HL-60/S4 treated with retinoic acid at 250 ng/mL for 4 days and 3 days (cell line): ENCODE results near the gene PTK6.
"Not testable (repeated sequence)": the region's sequence is repeated elsewhere in the genome, so short reads cannot be mapped to it uniquely, and the experiment has no call there.

Experiments used
- in situ Hi-C: fragments of 300-500 bp; cut with MboI; formaldehyde crosslinking; loops from 2 replicates; pipeline ENCODE4 v1.7.0; 2022; ENCODE audit warnings: low sequenced_read_pairs

Gene PTK6

GRCh38 chr20:63482021-63482587 is 55.1 kb downstream of the PTK6 start:
- in situ Hi-C loops: no loop called here

DNA sequence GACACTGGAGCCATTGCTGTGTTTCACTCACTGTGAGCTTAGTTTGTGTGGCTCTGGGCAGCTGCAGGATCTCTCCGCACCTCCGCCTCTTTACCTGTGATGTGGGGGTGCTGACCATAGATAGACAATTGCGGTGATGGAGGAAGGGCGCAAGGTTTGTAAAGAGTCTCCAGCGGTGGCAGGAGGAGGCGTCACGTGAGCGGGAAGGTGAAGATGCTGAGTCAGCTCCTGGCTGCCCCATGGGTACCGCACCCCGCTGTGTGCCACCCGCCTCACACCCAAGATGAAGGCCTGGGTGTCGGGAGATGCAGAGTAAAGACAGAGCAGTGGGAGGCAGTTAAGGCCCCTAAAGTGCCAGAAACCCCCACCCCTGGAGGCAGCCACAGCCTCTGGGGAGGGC is 55.7 kb downstream of the PTK6 start:
- in situ Hi-C loops: no loop called here

GRCh38 chr20:63479695-63480419 is 57.3 kb downstream of the PTK6 start:
- in situ Hi-C loops: not testable (repeated sequence)

DNA sequence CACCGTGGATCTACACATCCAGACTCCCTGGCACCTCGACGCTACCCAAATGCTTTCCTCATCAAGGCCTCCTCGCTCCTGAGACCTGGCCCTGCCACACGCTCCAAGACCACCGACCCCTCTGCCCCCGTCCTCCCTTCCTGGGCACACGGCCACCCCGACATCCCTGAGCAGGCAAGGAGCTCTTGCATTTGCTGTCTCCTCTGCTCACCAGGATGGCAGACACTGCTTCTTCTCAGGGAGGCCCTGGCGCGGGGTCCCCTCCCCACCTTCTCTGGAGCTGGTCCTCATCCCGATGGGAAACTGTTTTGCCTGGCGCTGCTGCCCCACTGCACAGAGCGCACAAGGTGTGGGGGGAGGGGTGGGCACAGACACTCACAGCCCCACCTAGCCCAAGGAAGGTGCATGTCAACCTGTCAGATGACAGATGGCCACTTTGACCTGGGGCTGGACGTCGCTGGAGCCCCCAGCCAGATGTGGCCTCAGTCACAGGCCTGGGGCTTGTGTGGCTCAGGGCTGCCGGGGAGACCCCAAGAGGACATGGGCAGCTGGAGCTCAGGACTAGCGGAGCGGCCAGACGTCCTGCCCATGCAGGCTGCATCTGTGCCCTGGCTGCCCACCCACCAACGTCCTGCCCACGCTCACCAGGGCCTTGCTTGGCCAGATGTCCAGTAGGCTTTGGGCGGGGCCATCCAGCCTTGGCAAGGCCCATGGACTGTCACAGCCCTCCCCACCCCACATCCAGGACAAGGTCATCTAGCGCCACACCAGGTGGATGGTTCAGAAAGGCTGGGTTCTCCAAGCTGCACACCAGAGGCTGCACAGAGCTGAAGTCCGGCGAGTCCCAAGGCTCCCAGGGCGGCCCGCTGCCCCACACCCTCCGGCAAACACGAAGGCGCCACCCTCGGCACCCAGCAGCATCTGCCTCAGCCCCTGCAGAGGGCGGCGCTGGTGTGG is 58.6 kb downstream of the PTK6 start:
- in situ Hi-C loops: no loop called here
